Nephron (organoid): Measurements from ENCODE around the gene STUM.

Experiments used
- H3K27ac Mint-ChIP-seq, 3 experiments: 2 replicates each; pipeline ENCODE4 v1.8.0; 2020; ENCODE audit warnings: mixed read lengths in 3 of 3, mild to moderate bottlenecking in 2 of 3, moderate library complexity in 1 of 3
- H3K27me3 Mint-ChIP-seq: 2 replicates; pipeline ENCODE4 v1.8.0; 2021; ENCODE audit warnings: low read depth, mild to moderate bottlenecking, moderate library complexity, mixed read lengths
- H3K36me3 Mint-ChIP-seq: 2 replicates; pipeline ENCODE4 v1.8.0; 2020; ENCODE audit warnings: low read depth, mixed read lengths
- H3K4me1 Mint-ChIP-seq: 2 replicates; pipeline ENCODE4 v1.8.0; 2020; ENCODE audit warnings: mixed read lengths
- H3K4me3 Mint-ChIP-seq, 3 experiments: 2 replicates each; pipeline ENCODE4 v1.8.0; 2020; ENCODE audit warnings: mild to moderate bottlenecking in 3 of 3, mixed read lengths in 3 of 3, moderate library complexity in 2 of 3
- H3K9me3 Mint-ChIP-seq: 2 replicates; pipeline ENCODE4 v1.8.0; 2020; ENCODE audit warnings: mixed read lengths
- CTCF ChIP-seq, 3 experiments: fragments of 200-600 bp; sonication (generic); IDR thresholded peaks; one replicate each; pipeline ENCODE4 v1.5.0; 2021; ENCODE audit warnings: antibody characterized with exemption in 3 of 3; ENCODE audit not compliant: unreplicated experiment in 3 of 3

The STUM gene

DNA sequence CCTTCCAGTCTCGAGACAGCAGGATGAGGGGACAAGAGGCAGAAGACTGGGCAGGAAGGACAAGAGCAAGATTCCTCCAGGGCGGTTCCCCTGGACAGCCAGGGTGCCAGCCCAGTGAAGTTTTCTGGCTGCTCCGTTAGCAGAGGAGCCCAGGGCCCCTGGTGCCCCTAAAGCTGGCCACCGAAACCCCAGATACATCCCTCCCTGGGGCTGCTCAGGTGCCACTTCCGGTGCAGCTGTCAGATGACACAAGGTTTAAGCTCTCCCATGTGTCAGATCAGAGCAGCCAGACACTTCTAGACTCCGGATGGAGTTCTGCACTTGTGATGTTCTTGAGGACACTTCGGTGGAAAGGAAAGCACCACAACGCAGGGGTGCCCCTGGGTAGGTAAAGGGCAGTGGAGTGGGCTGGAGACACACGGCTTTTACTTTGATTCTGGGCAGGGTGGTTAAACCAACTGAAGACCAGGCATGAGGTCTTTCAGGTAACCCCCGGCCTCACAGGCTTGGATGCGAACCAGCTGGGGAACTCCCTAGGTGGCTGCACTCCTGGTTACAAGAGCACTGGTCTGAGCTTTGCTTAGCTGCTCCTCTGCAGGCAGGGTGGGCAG is 104.9 kb downstream of the STUM start:
- Mint-ChIP-seq H3K36me3 (no peaks in the 10 kb centered on the region), H3K27me3 (peaks cover 6% of the 10 kb centered on the region), H3K4me1 (peaks cover 61% of the 10 kb centered on the region), H3K9me3 (no peaks in the 10 kb centered on the region), H3K4me3 (no peak overlapping the region), H3K27ac (peak overlapping the region in 2 of 3 experiments; percentile 92)
- no peak for TF ChIP-seq CTCF (IDR thresholded peaks at IDR 0.05; ENCODE audit: unreplicated experiment in 3 of 3)

DNA sequence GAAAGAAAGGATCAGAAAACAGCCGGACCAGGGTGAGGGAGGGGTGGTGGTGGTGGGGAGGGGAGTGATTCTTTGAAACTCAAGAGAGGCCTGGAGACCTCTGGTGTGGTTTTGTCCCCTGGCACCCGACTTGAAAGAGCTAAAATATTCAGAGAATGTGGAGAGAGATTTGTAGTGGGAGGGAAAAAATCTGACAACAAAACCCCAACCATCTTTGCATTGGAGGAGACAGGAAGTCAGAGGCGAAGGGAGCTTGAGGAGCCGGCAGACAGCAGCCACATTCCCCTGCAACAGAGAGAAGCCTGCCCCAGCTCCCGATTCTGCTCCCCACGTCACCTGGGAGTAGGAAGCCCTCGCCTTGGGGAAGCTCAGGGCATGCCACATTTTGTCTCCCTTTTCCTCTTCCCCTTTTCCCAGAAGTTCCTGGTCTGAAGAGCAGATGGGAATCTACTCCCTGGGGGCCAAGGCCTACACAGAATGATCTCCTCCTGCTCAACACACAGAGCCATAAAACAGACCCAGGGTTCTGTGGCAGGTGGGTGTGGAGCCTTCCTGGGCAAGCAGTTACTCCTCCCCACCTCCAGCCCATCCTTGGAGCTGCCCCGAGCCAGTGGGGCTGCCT is 105.6 kb downstream of the STUM start:
- H3K9me3 Mint-ChIP-seq = no peaks in the 10 kb centered on the region
- peaks cover 8% of the 10 kb centered on the region for H3K27me3 Mint-ChIP-seq
- H3K4me3 Mint-ChIP-seq = peak overlapping the region in 2 of 3 experiments; percentile 10 to 19
- no peak for TF ChIP-seq CTCF (IDR thresholded peaks at IDR 0.05; ENCODE audit: unreplicated experiment in 3 of 3)
- peaks cover 64% of the 10 kb centered on the region for H3K4me1 Mint-ChIP-seq
- H3K27ac Mint-ChIP-seq = peak overlapping the region in 2 of 3 experiments; percentile 92
- H3K36me3 Mint-ChIP-seq = no peaks in the 10 kb centered on the region

- Mint-ChIP-seq H3K4me3 (no peak overlapping the region), H3K9me3 (no peaks in the 10 kb centered on the region), H3K4me1 (peaks cover 67% of the 10 kb centered on the region), H3K27me3 (peaks cover 10% of the 10 kb centered on the region), H3K27ac (peak overlapping the region in 2 of 3 experiments; percentile 92), H3K36me3 (no peaks in the 10 kb centered on the region)
- TF ChIP-seq CTCF (IDR thresholded peaks at IDR 0.05; ENCODE audit: unreplicated experiment in 3 of 3) = no peak
Observed at GRCh38 chr1:226654668-226655055, 106.1 kb downstream of the STUM start.

- Mint-ChIP-seq H3K4me3 (no peak overlapping the region), H3K36me3 (no peaks in the 10 kb centered on the region), H3K27me3 (peaks cover 10% of the 10 kb centered on the region), H3K9me3 (no peaks in the 10 kb centered on the region), H3K4me1 (peaks cover 68% of the 10 kb centered on the region), H3K27ac (peak overlapping the region in 1 of 3 experiments; percentile 85)
- TF ChIP-seq CTCF (IDR thresholded peaks at IDR 0.05; ENCODE audit: unreplicated experiment in 3 of 3) = no peak
Observed at GRCh38 chr1:226655251-226656163, 106.9 kb downstream of the STUM start.

DNA sequence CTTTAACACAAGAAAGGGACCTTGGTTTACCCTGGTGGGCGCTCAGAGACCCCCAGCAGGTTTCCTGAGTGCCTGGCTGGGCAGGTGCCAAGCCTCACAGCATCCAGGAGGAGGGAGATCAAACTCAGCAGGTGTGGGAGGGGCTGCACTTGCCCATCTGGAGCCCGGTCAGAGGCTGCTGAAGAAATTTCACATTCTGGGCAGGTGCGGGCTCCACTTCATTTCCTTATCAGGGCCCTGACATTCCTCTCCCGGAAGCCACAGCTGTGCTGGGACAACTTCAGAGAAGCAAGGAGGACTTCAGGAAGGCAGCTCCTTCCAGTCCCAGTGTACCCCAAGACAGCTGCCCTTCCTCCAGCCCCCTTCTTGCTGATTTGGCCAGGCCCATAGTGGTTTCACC is 107.6 kb downstream of the STUM start:
- H3K4me3 Mint-ChIP-seq = no peak overlapping the region
- peak overlapping the region in 2 of 3 experiments; percentile 85 to 95 for H3K27ac Mint-ChIP-seq
- peaks cover 69% of the 10 kb centered on the region for H3K4me1 Mint-ChIP-seq
- peaks cover 8% of the 10 kb centered on the region for H3K27me3 Mint-ChIP-seq
- no peaks in the 10 kb centered on the region for H3K9me3 Mint-ChIP-seq
- TF ChIP-seq CTCF (IDR thresholded peaks at IDR 0.05; ENCODE audit: unreplicated experiment in 3 of 3) = no peak
- no peaks in the 10 kb centered on the region for H3K36me3 Mint-ChIP-seq
